Femur (tissue), 1 donor: ENCODE data around the gene NUDT5.
A peak's percentile ranks its signal among the peaks of the same experiment; 100 is the strongest.
"Not testable (repeated sequence)": the region's sequence is repeated elsewhere in the genome, so short reads cannot be mapped to it uniquely, and the experiment has no call there.

ENCODE experiments used
- DNase-seq: peaks from one replicate; pipeline ENCODE4 v3.0.0-alpha.2; 2017

The NUDT5 gene

DNA sequence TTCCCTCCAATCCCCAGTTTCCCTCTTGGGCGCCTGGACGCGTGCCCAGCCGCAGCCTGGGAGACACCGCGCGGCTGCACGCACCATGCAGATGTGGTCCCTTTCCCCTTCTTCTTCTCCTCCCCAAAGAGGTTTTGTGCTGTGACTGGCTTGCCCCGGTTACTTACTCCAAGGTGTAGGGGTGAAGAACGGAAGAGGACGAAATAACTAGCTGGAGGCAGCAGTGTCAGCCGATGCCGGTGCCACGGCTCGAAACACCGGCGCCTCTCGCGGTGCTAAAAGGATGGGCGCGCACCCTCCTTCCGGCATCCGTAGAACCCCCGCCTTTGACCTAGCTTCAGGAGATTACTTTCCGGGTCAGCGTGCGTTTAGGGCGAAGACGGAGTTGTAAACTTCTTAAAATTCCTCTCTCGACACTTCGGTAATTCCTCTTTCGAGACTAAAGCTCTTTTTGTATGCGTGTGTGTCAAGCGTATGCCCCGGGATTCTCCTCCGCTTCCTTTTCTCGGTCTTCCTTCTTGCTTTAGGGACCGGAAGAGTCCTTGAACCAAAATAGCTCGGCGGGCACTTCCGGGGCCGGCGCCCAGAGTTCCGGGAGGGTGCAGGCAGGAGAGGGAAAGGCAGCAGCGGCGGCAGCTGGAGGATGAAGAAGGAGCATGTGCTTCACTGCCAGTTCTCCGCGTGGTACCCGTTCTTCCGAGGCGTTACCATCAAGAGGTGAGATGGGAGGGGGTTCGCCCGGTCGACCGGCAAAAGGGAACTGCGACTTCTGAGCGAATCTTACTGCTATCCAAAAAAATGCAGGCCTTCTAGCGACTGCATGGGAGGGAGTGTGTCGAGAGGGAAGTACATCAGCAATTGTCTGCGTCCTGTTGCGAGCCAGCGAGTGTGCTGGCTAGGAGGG is at the start of gene NUDT5, which contains the start of gene CDC123:
Gene NUDT5, minus strand, starts transcription at position 289 of the 904 bp plus-strand sequence. CDS start 9,600 bp downstream, outside the sequence.
Gene CDC123, plus strand, starts transcription at position 586 of the 904 bp plus-strand sequence. Its CDS starts 58 bp downstream, at position 644.
- DNase-seq: peak; percentile 92

DNA sequence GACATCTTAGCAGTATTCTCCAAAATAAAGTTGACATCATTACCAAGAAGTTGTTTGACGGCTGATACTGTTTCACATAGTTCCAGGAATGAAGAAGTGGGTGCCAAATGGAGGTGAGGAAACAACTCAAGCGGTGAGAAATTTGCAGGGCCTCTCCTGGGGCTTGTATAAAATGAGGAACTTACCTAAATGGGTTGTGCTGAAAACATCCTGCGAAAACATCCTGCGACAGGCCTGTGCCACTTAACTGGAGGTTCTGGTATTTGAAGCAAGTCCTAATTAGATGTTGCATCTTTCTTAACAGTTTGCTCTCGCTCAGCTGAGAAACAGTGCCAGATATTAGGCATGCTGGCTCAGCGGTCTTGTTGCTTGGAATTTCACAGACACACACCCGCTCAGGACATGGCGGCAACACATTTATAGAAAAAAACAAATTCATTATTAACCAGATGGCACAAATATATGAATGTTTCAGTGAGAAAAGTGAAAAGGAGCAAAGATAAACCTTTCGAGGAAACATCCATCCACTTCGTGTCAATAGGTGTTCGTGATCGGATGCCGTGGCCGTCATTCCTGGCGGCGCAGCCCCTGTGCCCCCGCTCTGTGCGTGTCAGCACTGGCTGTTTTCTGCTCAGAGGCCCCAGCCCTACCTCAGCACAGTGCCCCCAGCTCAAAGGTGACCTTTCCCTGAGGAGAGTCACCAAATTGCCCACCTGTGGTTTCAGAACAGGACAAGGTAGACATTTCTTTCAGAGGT is 48.4 kb upstream of the NUDT5 start:
- peak; percentile 52 for DNase-seq

DNA sequence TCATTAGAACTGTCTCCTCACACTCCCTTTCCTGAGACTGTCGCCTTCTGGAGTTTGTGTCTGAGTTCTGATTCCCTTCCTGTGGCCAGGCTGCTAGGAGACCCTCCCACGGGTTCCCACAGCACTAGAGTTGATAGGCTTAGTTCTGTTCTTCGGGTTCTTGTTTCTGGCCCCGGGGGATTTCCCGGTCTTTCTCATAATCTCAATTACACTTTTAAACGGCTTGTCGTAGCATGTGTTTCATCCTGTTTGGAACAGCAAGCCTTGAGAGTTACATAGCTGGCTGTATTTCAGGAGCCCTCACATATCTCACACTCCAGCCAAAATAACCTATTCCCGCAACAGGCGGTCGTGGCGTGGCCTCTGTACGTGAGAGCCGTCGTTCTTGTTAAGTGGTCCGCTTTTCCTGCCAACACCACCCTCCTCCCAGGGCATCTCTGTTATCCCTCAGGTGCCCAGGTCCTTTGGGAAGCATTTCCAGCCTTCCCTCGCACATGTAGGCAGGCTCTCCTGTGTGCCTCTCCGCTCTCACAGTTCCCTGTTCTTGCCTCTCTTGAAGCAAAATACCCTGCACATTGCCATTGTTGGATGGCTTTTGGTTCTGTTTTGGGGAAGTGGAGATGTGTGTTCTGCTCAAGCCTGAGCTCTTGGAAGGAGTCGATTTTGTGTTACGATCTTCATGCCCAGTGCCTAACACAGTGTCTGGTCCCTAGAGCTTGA is 46.3 kb upstream of the NUDT5 start:
- DNase-seq: no peak

DNA sequence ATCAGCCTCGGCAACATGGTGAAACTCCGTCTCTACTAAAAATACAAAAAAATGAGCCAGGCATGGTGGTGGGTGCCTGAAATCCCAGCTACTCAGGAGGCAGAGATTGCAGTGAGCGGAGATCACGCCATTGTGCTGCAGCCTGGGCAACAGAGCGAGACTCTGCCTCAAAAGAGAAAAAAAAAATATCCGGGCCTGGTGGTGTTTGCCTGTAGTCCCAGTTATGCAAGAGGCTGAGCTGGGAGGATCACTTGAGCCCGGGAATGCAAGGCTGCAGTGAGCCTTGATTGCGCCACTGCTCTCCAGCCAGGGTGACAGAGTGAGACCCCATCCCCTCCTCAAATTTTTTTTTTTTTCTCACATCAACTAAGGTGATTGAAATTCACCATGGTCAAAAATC is 43.1 kb upstream of the NUDT5 start:
- DNase-seq: no peak

DNA sequence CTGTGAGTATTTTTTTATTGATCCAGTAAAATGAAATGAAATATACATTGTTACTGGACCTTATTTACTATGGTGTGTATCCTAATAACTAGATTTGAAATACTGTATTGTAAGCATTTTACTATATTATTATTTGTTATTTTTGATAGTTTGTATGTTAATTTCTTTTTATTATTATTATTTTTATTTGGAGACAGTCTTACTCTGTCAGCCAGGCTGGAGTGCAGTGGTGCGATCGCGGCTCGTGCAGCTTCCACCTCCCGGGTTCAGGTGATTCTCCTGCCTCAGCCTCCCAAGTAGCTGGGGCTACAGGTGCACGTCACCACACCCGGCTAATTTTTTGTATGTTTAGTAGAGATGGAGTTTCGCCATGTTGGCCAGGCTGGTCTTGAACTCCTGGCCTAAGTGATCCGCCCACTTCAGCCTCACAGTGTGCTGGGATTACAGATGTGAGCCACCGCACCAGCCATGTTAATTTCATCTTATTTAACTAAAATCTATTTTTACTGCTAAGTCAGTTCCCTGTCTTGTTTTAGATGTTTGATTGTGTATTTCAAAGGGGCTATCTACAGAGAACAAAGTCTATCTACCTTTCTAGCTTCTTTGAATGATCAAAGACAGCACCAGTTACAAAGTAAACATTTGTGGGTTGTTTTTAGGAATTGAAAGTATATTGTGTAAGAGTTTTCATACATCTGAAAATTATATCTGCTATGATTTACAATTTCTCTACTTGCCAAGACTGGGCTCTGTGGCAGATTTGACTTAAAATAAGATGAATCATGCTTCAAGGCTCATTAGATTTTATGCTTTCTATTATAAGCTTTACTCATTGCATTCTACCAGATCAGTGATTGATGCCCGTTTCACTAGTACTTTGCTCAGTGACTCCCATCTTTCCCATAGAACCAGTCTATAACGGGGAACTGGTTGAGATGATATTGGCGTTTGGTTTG is 41.9 kb upstream of the NUDT5 start:
- no peak for DNase-seq

DNA sequence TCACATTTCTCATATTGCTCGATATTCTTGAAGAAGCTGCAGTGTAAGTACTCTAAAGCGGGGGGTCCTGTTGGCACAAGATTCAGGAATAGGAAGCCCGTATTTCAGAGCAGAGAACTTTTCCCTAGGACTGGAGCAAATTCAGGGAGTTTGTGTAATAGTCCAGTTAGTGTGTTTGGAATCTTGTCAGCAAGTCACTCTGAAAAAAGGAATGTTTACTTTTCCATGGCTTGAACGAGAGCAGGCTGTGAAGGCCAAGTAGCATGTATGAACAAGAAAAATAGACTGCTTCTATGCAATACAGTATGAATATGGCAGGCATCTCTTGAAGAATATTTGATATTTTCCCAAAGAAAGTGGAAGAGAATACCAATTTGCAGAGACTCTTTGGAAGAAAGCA is 40.1 kb upstream of the NUDT5 start:
- DNase-seq: no peak

DNA sequence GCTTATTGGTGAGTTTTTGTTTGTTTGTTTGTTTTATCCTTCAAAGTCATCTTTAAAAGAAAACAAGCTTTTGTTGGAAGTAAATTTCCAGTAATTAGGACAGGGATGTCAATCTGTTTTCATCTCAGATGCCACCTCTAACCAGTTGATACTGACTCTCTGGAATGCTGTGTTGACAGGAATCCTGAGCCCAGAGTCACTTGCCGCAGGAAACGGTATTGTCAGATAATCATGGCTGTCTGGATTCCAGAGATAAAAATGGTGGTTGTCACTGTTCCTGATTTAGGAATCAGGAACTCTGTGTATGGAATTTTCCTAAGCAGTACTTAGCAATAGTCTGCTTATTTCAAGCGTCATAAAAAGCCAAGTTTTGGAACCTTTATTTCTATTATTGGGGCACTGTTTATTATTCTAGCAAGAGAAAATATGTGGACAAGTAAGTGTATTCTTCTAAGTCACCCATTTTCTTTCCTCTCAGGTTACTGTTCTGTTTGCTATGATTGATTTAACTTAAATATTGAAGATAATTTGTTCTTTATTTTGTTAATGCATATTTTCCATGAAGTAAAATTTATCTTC is 39.5 kb upstream of the NUDT5 start:
- no peak for DNase-seq

DNA sequence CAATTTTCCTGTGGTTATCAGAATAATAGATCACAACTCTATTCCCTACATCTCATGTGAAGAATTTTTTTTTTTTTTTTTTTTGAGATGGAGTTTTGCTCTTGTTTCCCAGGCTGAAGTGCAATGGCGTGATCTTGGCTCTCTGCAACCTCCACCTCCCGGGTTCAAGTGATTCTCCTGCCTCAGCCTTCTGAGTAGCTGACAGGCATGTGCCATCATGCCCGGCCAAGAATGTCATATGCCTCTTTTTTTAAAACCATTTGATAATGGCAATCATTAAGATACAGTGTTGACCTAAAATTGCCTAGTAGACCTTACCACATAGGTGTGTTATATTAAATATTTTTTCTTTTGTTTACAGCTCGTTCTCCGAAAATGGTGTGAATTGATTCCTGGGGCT is 39.0 kb upstream of the NUDT5 start:
- not testable (repeated sequence) for DNase-seq

DNA sequence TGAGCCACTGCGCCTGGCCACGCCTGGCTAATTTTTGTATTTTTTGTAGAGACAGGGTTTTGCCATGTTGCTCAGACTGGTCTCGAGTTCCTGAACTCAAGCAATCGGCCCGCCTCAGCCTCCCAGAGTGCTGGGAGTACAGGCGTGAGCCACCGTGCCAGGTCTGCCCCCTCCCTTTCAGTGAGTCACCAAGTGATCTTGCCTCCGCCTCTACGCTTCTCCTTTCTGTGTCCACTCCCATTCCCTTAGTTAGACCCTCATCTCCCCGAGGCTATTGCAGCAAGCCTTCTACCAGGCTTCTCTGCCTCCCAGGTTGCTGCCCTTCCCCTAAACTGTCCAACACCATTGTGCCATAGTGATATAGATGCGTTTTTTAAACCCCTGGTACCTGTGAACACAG is 33.2 kb upstream of the NUDT5 start:
- DNase-seq: no peak

DNA sequence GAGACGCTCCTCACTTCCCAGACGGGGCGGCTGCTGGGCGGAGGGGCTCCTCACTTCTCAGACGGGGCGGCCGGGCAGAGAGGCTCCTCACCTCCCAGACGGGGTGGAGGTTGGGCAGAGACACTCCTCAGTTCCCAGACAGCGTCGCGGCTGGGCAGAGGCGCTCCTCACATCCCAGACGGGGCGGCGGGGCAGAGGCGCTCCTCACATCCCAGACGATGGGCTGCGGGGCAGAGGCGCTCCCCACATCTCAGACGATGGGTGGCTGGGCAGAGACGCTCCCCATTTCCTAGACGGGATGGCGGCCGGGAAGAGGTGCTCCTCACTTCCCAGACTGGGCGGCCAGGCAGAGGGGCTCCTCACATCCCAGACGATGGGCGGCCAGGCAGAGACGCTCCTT is 30.7 kb upstream of the NUDT5 start:
- DNase-seq: not testable (repeated sequence)

DNA sequence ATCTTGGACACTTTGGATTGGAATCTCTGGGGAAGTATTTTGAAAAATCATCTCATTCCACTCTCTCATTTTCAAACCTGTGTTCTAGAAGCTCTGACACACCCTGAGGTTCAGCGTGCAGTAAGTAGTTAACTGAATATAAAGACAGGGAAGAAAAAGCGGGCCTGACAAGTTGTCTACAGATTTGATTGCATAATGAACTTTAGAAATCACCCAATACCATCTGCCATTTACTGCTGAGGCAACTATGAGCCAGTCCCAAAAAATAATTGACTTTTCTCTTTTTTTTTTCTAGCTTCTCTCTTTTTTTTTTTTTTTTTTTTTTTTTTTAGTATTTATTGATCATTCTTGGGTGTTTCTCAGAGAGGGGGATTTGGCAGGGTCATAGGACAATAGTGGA is 29.8 kb upstream of the NUDT5 start:
- DNase-seq: no peak

DNA sequence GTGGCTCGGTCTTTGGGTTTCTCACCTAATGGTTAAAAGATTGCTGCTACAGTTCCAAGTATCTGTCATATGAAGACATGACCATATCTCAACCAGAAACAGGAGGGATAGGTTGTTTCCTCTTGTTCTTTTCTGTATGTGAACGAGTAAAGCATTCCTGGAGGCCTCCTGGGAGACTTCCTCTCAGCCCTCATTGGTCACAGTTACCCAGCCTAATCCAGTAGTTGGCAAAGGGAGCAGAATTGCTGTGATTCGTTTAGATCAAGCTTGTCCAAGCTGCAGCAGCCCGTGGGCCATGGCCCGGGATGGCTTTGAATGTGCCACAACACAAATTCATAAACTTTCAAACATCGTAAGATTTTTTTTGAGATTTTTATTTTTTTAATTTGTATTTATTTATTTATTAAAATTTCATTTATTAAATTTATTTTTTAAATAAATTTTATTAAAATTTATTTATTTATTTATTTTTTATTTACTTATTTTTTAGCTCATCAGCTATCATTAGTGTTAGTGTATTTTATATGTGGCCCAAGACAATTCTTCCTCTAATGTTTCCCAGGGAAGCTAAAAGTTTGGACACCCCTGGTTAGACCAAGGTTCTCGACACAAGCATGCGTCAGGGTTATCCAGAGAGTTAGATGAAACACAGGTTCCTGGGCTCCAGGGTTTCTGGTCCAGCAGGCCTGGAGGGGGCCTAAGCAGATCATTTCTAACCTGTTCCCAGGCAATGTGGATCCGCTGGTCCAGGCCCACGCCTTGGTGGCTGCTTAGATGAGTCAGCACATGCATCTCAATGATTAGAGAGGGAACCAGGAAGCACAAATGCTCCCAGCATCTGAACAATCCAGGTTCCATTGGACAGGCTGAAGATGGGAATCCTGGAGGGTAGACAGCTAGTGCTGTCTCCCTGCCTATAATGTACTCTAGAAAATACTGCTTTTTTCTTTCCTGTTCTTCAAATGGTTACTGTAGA is 25.9 kb upstream of the NUDT5 start:
- no peak for DNase-seq

DNA sequence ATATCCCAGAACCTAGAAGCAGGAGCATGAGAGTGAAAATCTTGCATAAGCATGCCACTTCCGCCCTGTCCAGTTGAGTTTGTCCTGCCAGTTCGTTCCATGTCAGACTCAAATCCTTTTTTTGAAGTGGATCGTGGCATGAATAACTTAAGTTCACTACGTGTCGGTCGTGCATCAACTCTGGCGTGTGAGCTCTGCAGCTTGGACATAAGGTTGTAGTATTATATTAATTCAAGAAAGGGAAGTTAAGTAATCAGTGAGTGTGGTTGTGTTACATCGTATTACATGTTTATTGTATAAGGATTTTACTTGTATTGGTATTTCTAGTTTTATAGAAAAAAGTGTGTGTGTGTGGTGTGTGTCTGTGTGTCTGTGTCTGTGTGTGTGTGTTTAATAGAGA is 23.3 kb upstream of the NUDT5 start:
- no peak for DNase-seq

DNA sequence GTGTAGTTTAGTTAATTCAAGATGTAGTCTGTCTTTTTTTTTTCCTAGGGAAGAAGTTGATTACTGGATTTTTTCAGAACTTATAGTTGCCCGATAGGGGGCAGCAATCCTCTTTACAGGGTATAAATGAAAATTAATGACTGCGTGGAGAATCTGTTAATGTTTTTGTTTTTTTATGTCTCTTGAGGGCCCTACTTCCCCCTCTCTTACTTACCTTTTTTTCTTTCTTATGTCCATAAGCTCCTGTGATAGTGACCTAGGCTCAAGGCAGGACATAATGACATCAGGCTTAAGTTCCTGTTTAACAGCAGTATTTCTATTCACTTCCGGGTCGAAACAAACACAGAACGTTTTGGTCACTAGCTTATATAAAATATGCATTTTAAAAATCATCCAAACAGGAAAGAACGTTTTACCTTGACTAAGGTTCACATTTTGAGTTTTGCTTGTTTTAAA is 19.1 kb upstream of the NUDT5 start:
- no peak for DNase-seq

DNA sequence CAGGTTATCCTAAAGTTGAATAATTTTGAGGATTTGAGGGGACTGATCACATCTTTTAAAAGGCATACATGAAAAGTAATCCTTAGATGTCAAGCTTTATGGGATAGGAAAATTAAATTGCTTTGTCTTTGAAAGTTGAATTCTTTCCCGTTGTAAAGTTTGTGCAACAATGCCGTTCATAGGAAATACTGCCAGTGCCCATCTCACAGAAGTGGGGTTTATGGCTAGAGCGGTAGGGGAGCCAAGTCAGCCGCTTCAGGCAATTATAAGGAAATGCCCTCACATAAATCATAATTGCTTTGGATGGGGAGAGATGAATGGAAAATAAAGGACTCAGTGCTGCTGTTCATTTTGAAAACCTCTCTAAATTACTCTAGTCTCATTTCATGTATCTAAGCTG is 18.4 kb upstream of the NUDT5 start:
- no peak for DNase-seq

DNA sequence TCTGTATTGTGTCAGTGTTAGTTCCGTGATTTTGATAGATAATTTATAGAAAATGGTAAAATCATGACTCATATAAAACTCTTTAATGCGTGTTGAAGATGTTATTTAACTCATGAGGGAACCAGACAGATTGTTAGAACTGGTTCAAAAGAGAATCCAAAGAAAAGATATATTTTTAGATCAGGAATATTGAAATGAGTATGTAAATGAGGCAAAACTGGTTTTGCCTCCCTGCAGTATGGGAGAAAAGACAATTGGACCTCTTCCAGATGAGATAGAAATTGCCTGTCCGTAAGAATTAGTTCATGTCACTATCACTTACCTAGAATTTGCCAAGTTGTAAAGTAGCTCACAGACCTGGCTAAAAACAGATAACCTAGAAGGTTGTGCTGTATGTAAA is 17.9 kb upstream of the NUDT5 start:
- DNase-seq: no peak

DNA sequence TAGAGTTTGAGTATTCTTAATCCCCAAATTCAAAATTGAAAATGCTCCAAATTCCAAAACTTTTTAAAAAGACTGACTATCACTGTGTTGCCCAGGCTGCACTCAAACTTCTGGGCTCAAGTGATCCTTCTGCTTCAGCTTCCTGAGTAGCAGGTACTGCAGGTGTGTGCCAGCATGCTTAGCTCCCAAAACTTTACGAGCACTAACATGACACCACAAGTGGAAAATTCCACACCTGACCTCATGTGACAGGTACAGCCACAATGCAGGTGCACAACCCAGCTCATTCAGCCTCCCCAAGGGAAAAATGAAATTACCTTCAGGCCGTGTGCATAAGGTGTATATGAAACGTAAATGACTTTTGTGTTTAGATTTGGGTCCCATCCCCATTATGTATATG is 16.8 kb upstream of the NUDT5 start:
- no peak for DNase-seq

DNA sequence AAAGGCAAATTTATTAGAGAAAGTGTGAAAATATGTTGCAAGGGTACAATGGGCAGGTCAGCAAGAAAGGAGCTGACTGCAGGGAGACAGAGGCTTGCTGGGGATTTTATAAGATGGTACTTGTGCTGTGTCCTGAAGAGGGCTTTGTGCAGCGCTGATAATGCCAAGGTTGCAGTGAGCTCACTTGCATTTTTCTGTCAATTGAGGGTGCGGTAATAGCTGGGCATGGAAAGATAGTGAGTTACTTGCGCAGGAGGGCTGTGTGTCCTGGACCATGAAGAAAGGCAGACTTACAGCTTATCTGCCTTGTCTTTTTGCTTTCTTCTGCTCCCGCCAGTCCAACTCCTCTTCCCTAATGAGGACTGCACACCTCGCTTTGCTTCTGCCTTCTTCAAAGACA is 12.8 kb upstream of the NUDT5 start:
- no peak for DNase-seq

DNA sequence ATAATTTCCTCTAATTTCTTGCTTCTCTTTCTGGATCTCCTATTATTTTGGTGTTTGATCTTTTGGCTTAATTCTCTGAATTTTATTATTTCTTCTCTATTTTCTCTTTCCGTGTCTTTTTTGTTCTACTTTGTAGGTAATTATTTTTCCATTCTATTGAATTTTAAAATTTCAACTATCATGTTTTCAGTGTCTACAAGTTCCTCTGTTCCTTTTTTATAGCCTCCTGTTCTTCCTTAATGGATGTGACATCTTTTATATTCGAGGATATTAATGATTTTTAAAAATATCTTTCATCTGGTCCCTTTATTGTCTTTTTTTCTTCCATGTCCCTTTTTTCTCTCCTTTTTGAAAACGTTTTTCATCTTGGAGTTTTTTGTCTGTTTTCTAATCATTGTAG is 11.4 kb upstream of the NUDT5 start:
- no peak for DNase-seq

DNA sequence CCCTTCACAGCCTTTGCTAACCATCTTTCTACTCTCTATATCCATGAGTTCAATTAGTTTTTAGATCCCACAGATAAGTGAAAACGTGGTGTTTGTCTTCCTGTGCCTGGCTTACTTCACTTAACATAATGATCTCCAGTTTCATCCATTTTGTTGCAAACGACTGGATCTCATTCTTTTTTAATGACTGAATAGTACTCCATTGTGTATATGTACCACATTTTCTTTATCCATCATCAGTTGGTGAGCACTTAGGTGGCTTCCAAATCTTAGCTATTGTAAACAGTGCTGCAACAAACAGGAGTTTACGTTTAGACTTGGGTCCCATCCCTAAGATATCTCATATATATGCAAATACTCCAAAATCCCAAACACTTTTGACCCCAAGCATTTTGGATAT is 9.4 kb upstream of the NUDT5 start:
- no peak for DNase-seq
